ENCODE results near the gene TAF11L13. TPM values are rescaled to one million over a fixed set of nuclear protein-coding genes. Genes with fewer than 3 reads are reported as not detected.

The TAF11L13 gene
- total RNA-seq, 1 experiment from 2014 or later = not detected

- no peaks in the 10 kb centered on the region for H3K36me3 ChIP-seq (ENCODE audit: insufficient read depth, low read length, poor library complexity, severe bottlenecking)
- no peaks in the 10 kb centered on the region for H3K4me1 ChIP-seq (ENCODE audit: insufficient read depth, low read length, poor library complexity, severe bottlenecking)
- CTCF ChIA-PET = no interaction called here
- intact Hi-C loops (cut with micrococcal nuclease; ENCODE audit: unreplicated experiment) = no loop called here
- no peak overlapping the region for H3K4me3 ChIP-seq (ENCODE audit: low read depth, low read length, poor library complexity, severe bottlenecking)
- DNase-seq (ENCODE audit: low spot score) = no peak
- H3K27ac ChIP-seq (ENCODE audit: low read depth, low read length, poor library complexity, severe bottlenecking) = no peak overlapping the region
- no peak for TF ChIP-seq EZH2 (IDR thresholded peaks at IDR 0.05; ENCODE audit: borderline replicate concordance, low read depth, low read length, poor library complexity, severe bottlenecking)
- no peak for TF ChIP-seq CTCF (conservative IDR thresholded peaks at IDR 0.05; ENCODE audit: low read depth, low read length)
- POLR2A ChIA-PET (ENCODE audit: low non-redundant PET) = no interaction called here
- BruUV-seq (replicated peaks) = no TSS peak
- no peaks in the 10 kb centered on the region for H3K27me3 ChIP-seq (replicated peaks; ENCODE audit: insufficient read depth, low read depth, low read length, poor library complexity)
- no peaks in the 10 kb centered on the region for H3K9me3 ChIP-seq (ENCODE audit: low read depth, low read length, poor library complexity, severe bottlenecking)
Observed at GRCh38 chr5:17680737-17681136, 48.8 kb downstream of the TAF11L13 start.

Other genes starting within 250 kb of the TAF11L13 start
- not detected in 2 replicates for gene TAF11L2, start 133.9 kb upstream of the TAF11L13 start, total RNA-seq (2021)
- not detected in 2 replicates for gene TAF11L3, start 113.7 kb upstream of the TAF11L13 start, total RNA-seq (2021)
- gene TAF11L4, start 110.3 kb upstream of the TAF11L13 start, total RNA-seq (2021) = not detected in 2 replicates
- gene TAF11L5, start 106.9 kb upstream of the TAF11L13 start, total RNA-seq (2021) = 1.4 and 1.7 TPM in 2 replicates
- gene TAF11L6, start 103.4 kb upstream of the TAF11L13 start, total RNA-seq (2021) = not detected in 2 replicates
- not detected in 2 replicates for gene TAF11L7, start 46.3 kb upstream of the TAF11L13 start, total RNA-seq (2021)
- gene TAF11L8, start 41.1 kb upstream of the TAF11L13 start, total RNA-seq (2021) = not detected in 2 replicates
- not detected in 2 replicates for gene TAF11L9, start 37.7 kb upstream of the TAF11L13 start, total RNA-seq (2021)
- 1.4 and 1.7 TPM in 2 replicates for gene TAF11L10, start 34.3 kb upstream of the TAF11L13 start, total RNA-seq (2021)
- gene TAF11L11, start 27.9 kb upstream of the TAF11L13 start, total RNA-seq (2021) = 0.64 and 0.85 TPM in 2 replicates
- not detected in 2 replicates for gene TAF11L12, start 21.7 kb upstream of the TAF11L13 start, total RNA-seq (2021)
- not detected in 2 replicates for gene TAF11L14, start 2.4 kb downstream of the TAF11L13 start, total RNA-seq (2021)

All from A673 (cell line).